HL-60/S4 (cell line): ENCODE results near the gene FAM83C.

Experiments
- in situ Hi-C: fragments of 300-500 bp; cut with MboI; formaldehyde crosslinking; loops from 2 replicates; pipeline ENCODE4 v1.14.3; 2022; ENCODE audit warnings: low sequenced_read_pairs

Gene FAM83C

DNA sequence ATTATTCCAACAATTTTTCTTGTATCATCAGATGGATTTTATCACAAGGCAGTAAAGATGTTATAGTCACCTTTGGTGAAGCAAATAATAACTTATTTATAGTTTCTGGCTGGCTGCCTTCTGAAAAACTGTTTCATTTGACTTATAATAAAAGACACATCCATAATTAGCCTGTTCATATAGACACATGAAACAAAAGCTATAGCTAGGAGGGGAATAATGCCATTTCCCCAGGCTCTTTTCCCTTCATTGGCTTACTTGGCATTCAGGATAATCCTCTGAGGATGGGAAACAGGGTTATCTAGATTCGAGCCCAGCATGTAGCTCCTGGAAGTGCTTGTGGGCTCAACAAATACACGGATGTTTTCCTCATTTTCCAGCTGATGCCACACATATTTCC lies 48.2 kb downstream of the FAM83C start:
- in situ Hi-C loops = no loop called here

DNA sequence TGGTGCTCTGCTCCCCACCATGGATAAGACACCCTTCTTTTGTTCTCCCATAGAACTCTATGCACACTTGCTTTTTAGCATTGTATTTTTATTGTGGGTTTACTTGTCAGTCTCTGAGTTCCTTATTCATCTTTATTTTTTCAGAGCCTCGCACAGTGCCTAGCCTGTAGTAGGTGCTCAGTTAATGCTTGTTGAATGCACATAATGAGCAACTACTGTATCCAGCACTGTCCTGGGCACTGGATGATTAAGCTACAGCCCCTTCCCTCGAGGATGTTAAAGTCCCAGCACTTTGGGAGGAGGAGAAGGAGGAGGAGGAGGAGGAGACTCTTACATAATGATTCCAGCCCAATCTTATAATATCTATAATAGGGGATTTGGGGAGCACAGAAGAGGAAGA lies 48.9 kb downstream of the FAM83C start:
- in situ Hi-C loops = no loop called here

DNA sequence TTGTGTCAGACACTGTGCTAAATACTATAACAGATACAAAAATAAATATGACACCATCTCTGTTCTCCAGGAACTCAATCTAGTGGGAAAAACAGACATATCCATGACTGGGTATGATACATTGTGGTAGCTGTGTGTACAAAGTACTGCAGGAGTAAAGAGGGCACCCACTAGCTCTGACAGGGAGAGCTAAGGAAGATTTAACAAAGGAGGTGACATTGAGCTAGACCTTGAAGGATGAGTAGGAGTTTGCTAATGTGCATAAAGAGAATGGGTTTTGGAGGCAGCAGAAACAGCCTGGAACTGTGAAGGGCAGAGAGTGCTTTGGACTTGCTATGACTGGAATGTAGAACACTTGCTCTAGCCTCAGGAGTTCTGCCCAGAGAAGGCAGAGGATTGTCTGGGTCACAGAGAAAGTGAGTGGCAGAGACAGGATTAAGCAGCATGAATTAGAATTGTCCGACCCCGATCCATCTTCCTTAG lies 51.4 kb downstream of the FAM83C start:
- in situ Hi-C loops = no loop called here

DNA sequence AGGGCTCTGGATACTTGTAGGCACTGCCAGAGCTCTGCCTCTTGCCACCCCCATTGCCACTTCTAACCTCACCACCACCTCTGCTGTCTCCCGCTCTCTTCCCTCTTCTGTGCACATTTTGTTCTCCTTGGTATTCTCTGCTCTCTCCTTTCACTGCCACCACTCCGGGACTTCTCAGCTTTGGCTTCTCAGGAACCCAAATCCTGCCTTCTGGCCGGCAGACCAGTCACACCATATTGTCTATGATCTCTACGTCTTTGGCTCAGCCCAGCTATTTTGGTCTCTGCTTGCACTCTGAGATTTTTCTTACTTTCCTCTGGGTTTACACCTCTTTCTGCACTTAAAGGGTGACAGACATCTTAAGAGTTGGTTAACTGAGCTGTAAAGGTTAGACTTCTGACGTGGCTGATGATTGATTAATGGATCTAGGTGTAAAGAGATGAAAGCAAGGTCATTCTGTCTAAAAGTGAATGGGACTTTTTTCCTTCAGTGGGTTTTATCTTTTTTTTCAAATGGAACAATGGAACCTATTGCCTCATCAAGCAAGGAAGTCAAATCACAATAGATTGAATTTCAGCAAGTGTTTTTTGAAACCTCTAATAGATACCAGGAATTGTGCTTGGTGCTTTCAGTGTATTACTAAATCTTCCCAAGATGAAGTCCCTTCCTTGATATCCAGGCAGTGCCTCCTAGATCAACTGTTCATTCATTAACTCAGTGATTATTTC lies 52.0 kb downstream of the FAM83C start:
- in situ Hi-C loops = no loop called here

DNA sequence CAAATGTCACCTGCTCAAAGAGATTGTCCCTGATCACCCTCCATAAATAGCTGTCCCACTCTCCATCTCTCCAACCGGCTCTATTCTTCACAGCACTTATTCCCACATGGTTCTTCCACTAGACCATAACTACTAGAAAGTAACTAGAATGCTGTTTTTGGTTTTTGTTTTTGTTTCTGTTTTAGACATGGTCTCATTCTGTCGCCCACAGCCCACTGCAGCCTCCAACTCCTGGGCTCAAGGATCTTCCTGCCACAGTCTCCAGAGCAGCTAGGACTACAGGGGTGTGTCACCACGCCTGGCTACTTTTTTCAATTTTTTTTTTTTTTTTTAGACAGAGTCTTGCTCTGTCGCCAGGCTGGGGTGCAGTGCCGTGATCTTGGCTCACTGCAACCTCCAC lies 53.5 kb downstream of the FAM83C start:
- in situ Hi-C loops = no loop called here

DNA sequence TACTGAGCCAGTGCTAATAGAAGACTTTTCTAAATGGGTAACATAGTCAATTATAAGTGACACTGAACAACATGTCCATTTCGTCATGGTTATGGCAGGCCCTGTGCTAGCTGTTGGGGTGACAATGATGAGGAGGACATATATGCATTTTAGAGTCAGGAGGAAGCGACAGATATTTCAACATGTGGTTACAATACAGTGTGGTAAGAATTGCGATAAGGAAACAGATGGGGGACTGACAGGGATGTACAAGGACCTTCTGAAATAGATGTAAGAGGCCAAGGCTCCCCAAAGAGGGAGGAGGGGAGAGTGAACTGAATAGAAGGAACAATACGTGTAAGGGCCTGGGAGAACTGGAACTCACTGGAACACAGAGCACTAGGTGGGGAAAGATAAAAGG lies 54.1 kb downstream of the FAM83C start:
- in situ Hi-C loops = no loop called here

DNA sequence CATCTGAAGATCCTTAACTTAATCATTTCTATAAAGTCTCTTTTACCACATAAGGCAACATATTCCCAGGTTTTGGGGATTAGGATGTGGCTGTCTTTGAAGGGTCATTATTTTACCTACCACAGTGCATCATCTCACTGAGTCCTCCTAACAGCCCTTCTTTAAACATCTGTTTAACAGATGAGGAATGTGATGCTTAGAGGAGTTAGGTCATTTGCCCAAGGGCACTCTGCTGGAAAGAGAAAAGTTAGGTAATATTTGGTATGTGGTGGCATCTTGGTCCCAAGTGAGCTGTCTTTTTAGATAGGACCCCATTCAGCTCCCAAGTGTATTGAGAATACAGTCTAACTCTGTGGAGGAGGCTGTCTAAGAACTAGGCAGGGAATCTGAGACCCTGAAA lies 54.7 kb downstream of the FAM83C start:
- in situ Hi-C loops = no loop called here

DNA sequence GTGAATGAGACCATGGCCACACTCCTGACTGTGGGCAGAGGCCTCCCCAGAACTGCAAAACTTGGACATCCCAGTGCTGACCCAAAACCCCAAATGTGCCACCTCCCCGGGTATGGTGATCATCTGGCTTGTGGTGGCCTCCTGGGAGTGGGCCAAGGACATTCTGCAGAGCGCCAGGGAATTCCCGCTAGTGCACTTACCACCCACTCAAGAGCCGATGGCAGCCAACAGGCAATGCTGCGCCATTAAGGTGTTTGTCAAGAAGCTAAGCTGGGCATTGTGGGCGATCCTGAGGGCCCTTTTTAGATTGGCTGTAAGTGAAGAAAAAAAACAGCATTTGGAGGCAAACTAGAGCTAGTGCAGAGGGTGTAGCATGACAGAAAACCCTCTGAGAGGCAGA lies 56.3 kb downstream of the FAM83C start:
- in situ Hi-C loops = no loop called here
